ENCODE measurements around the gene CCDC88C.
A peak's percentile ranks its signal among the peaks of the same experiment; 100 is the strongest.

The CCDC88C gene

GRCh38 chr14:91380123-91380522 lies 37.5 kb downstream of the CCDC88C start:
- no peak for DNase-seq (ENCODE audit: low read depth)

GRCh38 chr14:91379579-91379932 lies 38.1 kb downstream of the CCDC88C start:
- no peak for DNase-seq (ENCODE audit: low read depth)

GRCh38 chr14:91378930-91379578 lies 38.6 kb downstream of the CCDC88C start:
- DNase-seq (ENCODE audit: low read depth), result no peak

- DNase-seq (ENCODE audit: low read depth), result peak; percentile 48
These were observed 39.6 kb downstream of the CCDC88C start for GRCh38 chr14:91377700-91378652.

- no peak for DNase-seq (ENCODE audit: low read depth)
These were observed 40.8 kb downstream of the CCDC88C start for GRCh38 chr14:91376547-91377477.

- no peak for DNase-seq (ENCODE audit: low read depth)
These were observed 41.7 kb downstream of the CCDC88C start for GRCh38 chr14:91375720-91376452.

- DNase-seq (ENCODE audit: low read depth), result no peak
These were observed 42.5 kb downstream of the CCDC88C start for GRCh38 chr14:91374879-91375702.

GRCh38 chr14:91374287-91374878 lies 43.2 kb downstream of the CCDC88C start:
- no peak for DNase-seq (ENCODE audit: low read depth)

GRCh38 chr14:91373591-91374254 lies 43.9 kb downstream of the CCDC88C start:
- no peak for DNase-seq (ENCODE audit: low read depth)

- DNase-seq (ENCODE audit: low read depth), result no peak
These were observed 44.7 kb downstream of the CCDC88C start for GRCh38 chr14:91372671-91373495.

- DNase-seq (ENCODE audit: low read depth), result no peak
These were observed 45.6 kb downstream of the CCDC88C start for GRCh38 chr14:91371990-91372375.

GRCh38 chr14:91371011-91371989 lies 46.3 kb downstream of the CCDC88C start:
- DNase-seq (ENCODE audit: low read depth), result no peak

- no peak for DNase-seq (ENCODE audit: low read depth)
These were observed 47.8 kb downstream of the CCDC88C start for GRCh38 chr14:91369628-91370445.

- no peak for DNase-seq (ENCODE audit: low read depth)
These were observed 48.7 kb downstream of the CCDC88C start for GRCh38 chr14:91368776-91369416.

GRCh38 chr14:91367173-91368171 lies 50.1 kb downstream of the CCDC88C start:
- no peak for DNase-seq (ENCODE audit: low read depth)

All from CMK (cell line).